GM23338 (cell line): ENCODE results near the gene GPN3. TPM values are rescaled to one million over a fixed set of nuclear protein-coding genes. Genes with fewer than 3 reads are reported as not detected.

Experiments used
- ATAC-seq: fragments of 200-7000 bp; cut with Tn5 transposase; 3 replicates; pipeline ENCODE4 v1.9.1; 2020
- DNase-seq: peaks from one replicate; pipeline ENCODE4 v3.0.0-alpha.2; 2015; ENCODE audit warnings: low spot score
- H2AFZ ChIP-seq: fragments of 200-600 bp; sonication (generic); 2 replicates; pipeline ENCODE4 v1.8.0; 2016; ENCODE audit warnings: antibody characterized with exemption, mild to moderate bottlenecking, moderate library complexity
- H3F3A ChIP-seq: fragments of 200-600 bp; sonication (generic); replicated peaks from 2 replicates; pipeline ENCODE4 v1.8.0; 2017; ENCODE audit warnings: antibody characterized with exemption, mixed run types, low read depth
- H3K27ac ChIP-seq: fragments of 200-600 bp; sonication (generic); 2 replicates; pipeline ENCODE4 v1.6.1; 2016; ENCODE audit warnings: low read depth
- H3K27me3 ChIP-seq: fragments of 200-600 bp; sonication (generic); 2 replicates; pipeline ENCODE4 v1.8.0; 2016; ENCODE audit warnings: mild to moderate bottlenecking, mixed run types, moderate library complexity; ENCODE audit not compliant: insufficient read depth
- H3K36me3 ChIP-seq: fragments of 200-600 bp; sonication (generic); 2 replicates; pipeline ENCODE4 v1.8.0; 2016; ENCODE audit warnings: mild to moderate bottlenecking; ENCODE audit not compliant: insufficient read depth
- H3K4me1 ChIP-seq: fragments of 200-600 bp; sonication (generic); 2 replicates; pipeline ENCODE4 v1.8.0; 2016; ENCODE audit warnings: mild to moderate bottlenecking, moderate library complexity; ENCODE audit not compliant: insufficient read depth
- H3K4me2 ChIP-seq: fragments of 200-600 bp; sonication (generic); 2 replicates; pipeline ENCODE4 v1.7.1; 2017; ENCODE audit warnings: mixed run types
- H3K4me3 ChIP-seq: fragments of 200-600 bp; sonication (generic); 2 replicates; pipeline ENCODE4 v1.6.1; 2016; ENCODE audit warnings: mixed run types
- H3K79me2 ChIP-seq: fragments of 200-600 bp; sonication (generic); replicated peaks from 2 replicates; pipeline ENCODE4 v1.8.0; 2017; ENCODE audit warnings: mild to moderate bottlenecking; ENCODE audit not compliant: insufficient read depth
- H3K9me2 ChIP-seq: fragments of 200-600 bp; sonication (generic); 2 replicates; pipeline ENCODE4 v1.8.0; 2017; ENCODE audit not compliant: insufficient read depth
- H4K20me1 ChIP-seq: fragments of 200-600 bp; sonication (generic); replicated peaks from 2 replicates; pipeline ENCODE4 v1.8.0; 2017; ENCODE audit warnings: mild to moderate bottlenecking; ENCODE audit not compliant: insufficient read depth
- H3K27ac Mint-ChIP-seq: 2 replicates; pipeline ENCODE4 v1.8.0; 2020; ENCODE audit warnings: inconsistent platforms, mild to moderate bottlenecking, moderate library complexity, mixed read lengths
- H3K27me3 Mint-ChIP-seq: 3 replicates; pipeline ENCODE4 v1.8.0; 2022; ENCODE audit warnings: low read depth, mild to moderate bottlenecking, moderate library complexity, mixed read lengths, inconsistent platforms; ENCODE audit not compliant: insufficient read depth, poor library complexity
- H3K36me3 Mint-ChIP-seq: 3 replicates; pipeline ENCODE4 v1.8.0; 2021; ENCODE audit warnings: low read depth, mild to moderate bottlenecking, inconsistent platforms, moderate library complexity, mixed read lengths
- H3K4me1 Mint-ChIP-seq: 3 replicates; pipeline ENCODE4 v1.8.0; 2020; ENCODE audit warnings: mild to moderate bottlenecking, inconsistent platforms, mixed read lengths
- H3K4me3 Mint-ChIP-seq: 3 replicates; pipeline ENCODE4 v1.8.0; 2021; ENCODE audit warnings: moderate library complexity, mild to moderate bottlenecking, inconsistent platforms, mixed read lengths
- H3K9me3 Mint-ChIP-seq: 3 replicates; pipeline ENCODE4 v1.8.0; 2020; ENCODE audit warnings: moderate library complexity, mild to moderate bottlenecking, inconsistent platforms, mixed read lengths
- CREB1 ChIP-seq: fragments of 250-450 bp; sonication (Bioruptor Pico); IDR thresholded peaks from 2 replicates; pipeline ENCODE4 v1.5.0; 2020; ENCODE audit warnings: low read depth, mild to moderate bottlenecking, moderate library complexity
- EZH2 ChIP-seq: fragments of 200-600 bp; sonication (generic); IDR thresholded peaks from one replicate; pipeline ENCODE4 v1.8.0; 2017; ENCODE audit warnings: antibody characterized with exemption, mild to moderate bottlenecking, low read depth; ENCODE audit not compliant: unreplicated experiment
- EZH2phosphoT487 ChIP-seq: fragments of 200-600 bp; sonication (generic); IDR thresholded peaks from one replicate; pipeline ENCODE4 v1.8.1; 2018; ENCODE audit warnings: antibody characterized with exemption; ENCODE audit not compliant: unreplicated experiment
- JUNB ChIP-seq: IDR thresholded peaks from one replicate; pipeline ENCODE4 v1.6.1; 2016; ENCODE audit warnings: antibody characterized with exemption; ENCODE audit not compliant: unreplicated experiment
- NANOG ChIP-seq: IDR thresholded peaks from 2 replicates; pipeline ENCODE4 v1.6.1; 2016; ENCODE audit warnings: antibody characterized with exemption, borderline replicate concordance
- POLR2AphosphoS5 ChIP-seq: IDR thresholded peaks from 2 replicates; pipeline ENCODE4 v1.6.1; 2016; ENCODE audit warnings: antibody characterized with exemption, low read depth
- STAT1 ChIP-seq: IDR thresholded peaks from one replicate; pipeline ENCODE4 v1.6.1; 2016; ENCODE audit warnings: antibody characterized with exemption; ENCODE audit not compliant: unreplicated experiment
- ZNF114 ChIP-seq: fragments of 250-450 bp; sonication (Bioruptor Pico); IDR thresholded peaks from 2 replicates; pipeline ENCODE4 v1.5.0; 2020; ENCODE audit warnings: mild to moderate bottlenecking, moderate library complexity
- ZNF331 ChIP-seq: fragments of 250-450 bp; sonication (Bioruptor Pico); IDR thresholded peaks from 2 replicates; pipeline ENCODE4 v1.5.0; 2020; ENCODE audit warnings: low read depth, mild to moderate bottlenecking, moderate library complexity
- polyA plus RNA-seq: library from polyadenylated mRNA; unstranded; fragments of >200 nt; fragmentation: Nextera tagmentation; extraction: Ambion mirVana; gene quantifications from 2 replicates; pipeline ENCODE4 v1.2.1, GENCODE V29; 2016
- total RNA-seq: library from RNA; depleted of rRNA; stranded (reverse); fragments of >200 nt; shearing (Covaris generic); gene quantifications from 2 replicates; pipeline ENCODE4 v1.2.3, GENCODE V29; 2014
- TF ChIP-seq, protein P1 (sequence below): IDR thresholded peaks from one replicate; pipeline ENCODE4 v1.6.1; 2018; ENCODE audit warnings: antibody characterized with exemption; ENCODE audit not compliant: unreplicated experiment
- TF ChIP-seq, protein P2 (sequence below): IDR thresholded peaks from 2 replicates; pipeline ENCODE4 v1.6.1; 2016; ENCODE audit warnings: antibody characterized with exemption
- TF ChIP-seq, protein P3 (sequence below): fragments of 250-450 bp; sonication (Bioruptor Pico); IDR thresholded peaks from 2 replicates; pipeline ENCODE4 v1.5.0; 2020; ENCODE audit warnings: mild to moderate bottlenecking, moderate library complexity
- TF ChIP-seq, protein P4 (sequence below), 2 experiments: fragments of 200-600 bp in 1 of 2; sonication (generic) in 1 of 2; conservative IDR thresholded peaks; 2 replicates each; pipeline versions ENCODE4 v1.5.1 to v1.6.1; 2016 to 2017; ENCODE audit warnings: antibody characterized with exemption in 2 of 2, low read depth in 2 of 2, mild to moderate bottlenecking in 2 of 2, moderate library complexity in 1 of 2

The GPN3 gene
- total and polyA plus RNA-seq, 2 experiments from 2014 or later = 45.0 to 108 TPM

DNA sequence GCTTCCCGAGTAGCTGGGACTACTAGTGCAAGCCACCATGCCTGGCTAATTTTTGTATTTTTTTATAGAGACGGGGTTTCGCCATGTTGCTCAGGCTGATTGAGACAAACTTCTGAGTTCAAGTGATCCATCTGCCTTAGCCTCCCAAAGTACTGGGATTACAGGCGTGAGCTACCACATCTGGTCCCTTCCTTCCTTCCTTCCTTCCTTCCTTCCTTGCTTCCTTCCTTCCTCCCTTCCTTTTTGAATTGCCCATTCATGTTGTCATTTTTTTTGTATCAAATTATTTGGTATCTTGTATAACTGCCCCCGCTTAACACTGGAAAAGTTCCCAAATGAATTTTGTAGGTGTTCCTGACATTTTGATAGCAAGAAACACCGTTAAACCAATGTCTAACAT is 45.8 kb upstream of the GPN3 start:
- Mint-ChIP-seq H3K27me3 (peaks cover 2% of the 10 kb centered on the region), H3K4me3 (no peak overlapping the region), H3K36me3 (no peaks in the 10 kb centered on the region), H3K4me1 (no peaks in the 10 kb centered on the region), H3K9me3 (no peaks in the 10 kb centered on the region), H3K27ac (no peak overlapping the region)
- no peaks in the 10 kb centered on the region for H3K4me1 ChIP-seq
- no peak overlapping the region for H3K27ac ChIP-seq
- H3K36me3 ChIP-seq = no peaks in the 10 kb centered on the region
- H3K79me2 ChIP-seq = no peaks in the 10 kb centered on the region
- no peak overlapping the region for H3K4me3 ChIP-seq
- H3F3A ChIP-seq = no peaks in the 10 kb centered on the region
- no peak overlapping the region for H2AFZ ChIP-seq
- no peaks in the 10 kb centered on the region for H3K27me3 ChIP-seq
- ATAC-seq (no peak), DNase-seq (no peak)
- H3K9me2 ChIP-seq = no peaks in the 10 kb centered on the region
- no peaks in the 10 kb centered on the region for H4K20me1 ChIP-seq
- H3K4me2 ChIP-seq = no peak overlapping the region
- TF ChIP-seq ZNF331 (CRISPR knock-in tag) (no peak), CREB1 (CRISPR knock-in tag) (no peak), STAT1 (no peak), JUNB (no peak), ZNF114 (no peak), POLR2AphosphoS5 (no peak), EZH2phosphoT487 (no peak), EZH2 (no peak), NANOG (no peak)
- TF ChIP-seq, protein P1, sequence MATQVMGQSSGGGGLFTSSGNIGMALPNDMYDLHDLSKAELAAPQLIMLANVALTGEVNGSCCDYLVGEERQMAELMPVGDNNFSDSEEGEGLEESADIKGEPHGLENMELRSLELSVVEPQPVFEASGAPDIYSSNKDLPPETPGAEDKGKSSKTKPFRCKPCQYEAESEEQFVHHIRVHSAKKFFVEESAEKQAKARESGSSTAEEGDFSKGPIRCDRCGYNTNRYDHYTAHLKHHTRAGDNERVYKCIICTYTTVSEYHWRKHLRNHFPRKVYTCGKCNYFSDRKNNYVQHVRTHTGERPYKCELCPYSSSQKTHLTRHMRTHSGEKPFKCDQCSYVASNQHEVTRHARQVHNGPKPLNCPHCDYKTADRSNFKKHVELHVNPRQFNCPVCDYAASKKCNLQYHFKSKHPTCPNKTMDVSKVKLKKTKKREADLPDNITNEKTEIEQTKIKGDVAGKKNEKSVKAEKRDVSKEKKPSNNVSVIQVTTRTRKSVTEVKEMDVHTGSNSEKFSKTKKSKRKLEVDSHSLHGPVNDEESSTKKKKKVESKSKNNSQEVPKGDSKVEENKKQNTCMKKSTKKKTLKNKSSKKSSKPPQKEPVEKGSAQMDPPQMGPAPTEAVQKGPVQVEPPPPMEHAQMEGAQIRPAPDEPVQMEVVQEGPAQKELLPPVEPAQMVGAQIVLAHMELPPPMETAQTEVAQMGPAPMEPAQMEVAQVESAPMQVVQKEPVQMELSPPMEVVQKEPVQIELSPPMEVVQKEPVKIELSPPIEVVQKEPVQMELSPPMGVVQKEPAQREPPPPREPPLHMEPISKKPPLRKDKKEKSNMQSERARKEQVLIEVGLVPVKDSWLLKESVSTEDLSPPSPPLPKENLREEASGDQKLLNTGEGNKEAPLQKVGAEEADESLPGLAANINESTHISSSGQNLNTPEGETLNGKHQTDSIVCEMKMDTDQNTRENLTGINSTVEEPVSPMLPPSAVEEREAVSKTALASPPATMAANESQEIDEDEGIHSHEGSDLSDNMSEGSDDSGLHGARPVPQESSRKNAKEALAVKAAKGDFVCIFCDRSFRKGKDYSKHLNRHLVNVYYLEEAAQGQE = no peak
- TF ChIP-seq, protein P2, sequence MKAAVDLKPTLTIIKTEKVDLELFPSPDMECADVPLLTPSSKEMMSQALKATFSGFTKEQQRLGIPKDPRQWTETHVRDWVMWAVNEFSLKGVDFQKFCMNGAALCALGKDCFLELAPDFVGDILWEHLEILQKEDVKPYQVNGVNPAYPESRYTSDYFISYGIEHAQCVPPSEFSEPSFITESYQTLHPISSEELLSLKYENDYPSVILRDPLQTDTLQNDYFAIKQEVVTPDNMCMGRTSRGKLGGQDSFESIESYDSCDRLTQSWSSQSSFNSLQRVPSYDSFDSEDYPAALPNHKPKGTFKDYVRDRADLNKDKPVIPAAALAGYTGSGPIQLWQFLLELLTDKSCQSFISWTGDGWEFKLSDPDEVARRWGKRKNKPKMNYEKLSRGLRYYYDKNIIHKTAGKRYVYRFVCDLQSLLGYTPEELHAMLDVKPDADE = no peak
- TF ChIP-seq, protein P3, sequence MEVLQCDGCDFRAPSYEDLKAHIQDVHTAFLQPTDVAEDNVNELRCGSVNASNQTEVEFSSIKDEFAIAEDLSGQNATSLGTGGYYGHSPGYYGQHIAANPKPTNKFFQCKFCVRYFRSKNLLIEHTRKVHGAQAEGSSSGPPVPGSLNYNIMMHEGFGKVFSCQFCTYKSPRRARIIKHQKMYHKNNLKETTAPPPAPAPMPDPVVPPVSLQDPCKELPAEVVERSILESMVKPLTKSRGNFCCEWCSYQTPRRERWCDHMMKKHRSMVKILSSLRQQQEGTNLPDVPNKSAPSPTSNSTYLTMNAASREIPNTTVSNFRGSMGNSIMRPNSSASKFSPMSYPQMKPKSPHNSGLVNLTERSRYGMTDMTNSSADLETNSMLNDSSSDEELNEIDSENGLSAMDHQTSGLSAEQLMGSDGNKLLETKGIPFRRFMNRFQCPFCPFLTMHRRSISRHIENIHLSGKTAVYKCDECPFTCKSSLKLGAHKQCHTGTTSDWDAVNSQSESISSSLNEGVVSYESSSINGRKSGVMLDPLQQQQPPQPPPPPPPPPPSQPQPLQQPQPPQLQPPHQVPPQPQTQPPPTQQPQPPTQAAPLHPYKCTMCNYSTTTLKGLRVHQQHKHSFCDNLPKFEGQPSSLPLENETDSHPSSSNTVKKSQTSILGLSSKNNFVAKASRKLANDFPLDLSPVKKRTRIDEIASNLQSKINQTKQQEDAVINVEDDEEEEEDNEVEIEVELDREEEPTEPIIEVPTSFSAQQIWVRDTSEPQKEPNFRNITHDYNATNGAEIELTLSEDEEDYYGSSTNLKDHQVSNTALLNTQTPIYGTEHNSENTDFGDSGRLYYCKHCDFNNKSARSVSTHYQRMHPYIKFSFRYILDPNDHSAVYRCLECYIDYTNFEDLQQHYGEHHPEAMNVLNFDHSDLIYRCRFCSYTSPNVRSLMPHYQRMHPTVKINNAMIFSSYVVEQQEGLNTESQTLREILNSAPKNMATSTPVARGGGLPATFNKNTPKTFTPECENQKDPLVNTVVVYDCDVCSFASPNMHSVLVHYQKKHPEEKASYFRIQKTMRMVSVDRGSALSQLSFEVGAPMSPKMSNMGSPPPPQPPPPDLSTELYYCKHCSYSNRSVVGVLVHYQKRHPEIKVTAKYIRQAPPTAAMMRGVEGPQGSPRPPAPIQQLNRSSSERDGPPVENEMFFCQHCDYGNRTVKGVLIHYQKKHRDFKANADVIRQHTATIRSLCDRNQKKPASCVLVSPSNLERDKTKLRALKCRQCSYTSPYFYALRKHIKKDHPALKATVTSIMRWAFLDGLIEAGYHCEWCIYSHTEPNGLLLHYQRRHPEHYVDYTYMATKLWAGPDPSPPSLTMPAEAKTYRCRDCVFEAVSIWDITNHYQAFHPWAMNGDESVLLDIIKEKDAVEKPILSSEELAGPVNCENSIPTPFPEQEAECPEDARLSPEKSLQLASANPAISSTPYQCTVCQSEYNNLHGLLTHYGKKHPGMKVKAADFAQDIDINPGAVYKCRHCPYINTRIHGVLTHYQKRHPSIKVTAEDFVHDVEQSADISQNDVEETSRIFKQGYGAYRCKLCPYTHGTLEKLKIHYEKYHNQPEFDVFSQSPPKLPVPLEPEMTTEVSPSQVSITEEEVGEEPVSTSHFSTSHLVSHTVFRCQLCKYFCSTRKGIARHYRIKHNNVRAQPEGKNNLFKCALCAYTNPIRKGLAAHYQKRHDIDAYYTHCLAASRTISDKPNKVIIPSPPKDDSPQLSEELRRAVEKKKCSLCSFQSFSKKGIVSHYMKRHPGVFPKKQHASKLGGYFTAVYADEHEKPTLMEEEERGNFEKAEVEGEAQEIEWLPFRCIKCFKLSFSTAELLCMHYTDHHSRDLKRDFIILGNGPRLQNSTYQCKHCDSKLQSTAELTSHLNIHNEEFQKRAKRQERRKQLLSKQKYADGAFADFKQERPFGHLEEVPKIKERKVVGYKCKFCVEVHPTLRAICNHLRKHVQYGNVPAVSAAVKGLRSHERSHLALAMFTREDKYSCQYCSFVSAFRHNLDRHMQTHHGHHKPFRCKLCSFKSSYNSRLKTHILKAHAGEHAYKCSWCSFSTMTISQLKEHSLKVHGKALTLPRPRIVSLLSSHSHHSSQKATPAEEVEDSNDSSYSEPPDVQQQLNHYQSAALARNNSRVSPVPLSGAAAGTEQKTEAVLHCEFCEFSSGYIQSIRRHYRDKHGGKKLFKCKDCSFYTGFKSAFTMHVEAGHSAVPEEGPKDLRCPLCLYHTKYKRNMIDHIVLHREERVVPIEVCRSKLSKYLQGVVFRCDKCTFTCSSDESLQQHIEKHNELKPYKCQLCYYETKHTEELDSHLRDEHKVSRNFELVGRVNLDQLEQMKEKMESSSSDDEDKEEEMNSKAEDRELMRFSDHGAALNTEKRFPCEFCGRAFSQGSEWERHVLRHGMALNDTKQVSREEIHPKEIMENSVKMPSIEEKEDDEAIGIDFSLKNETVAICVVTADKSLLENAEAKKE (CRISPR knock-in tag) = no peak
- TF ChIP-seq, protein P4, sequence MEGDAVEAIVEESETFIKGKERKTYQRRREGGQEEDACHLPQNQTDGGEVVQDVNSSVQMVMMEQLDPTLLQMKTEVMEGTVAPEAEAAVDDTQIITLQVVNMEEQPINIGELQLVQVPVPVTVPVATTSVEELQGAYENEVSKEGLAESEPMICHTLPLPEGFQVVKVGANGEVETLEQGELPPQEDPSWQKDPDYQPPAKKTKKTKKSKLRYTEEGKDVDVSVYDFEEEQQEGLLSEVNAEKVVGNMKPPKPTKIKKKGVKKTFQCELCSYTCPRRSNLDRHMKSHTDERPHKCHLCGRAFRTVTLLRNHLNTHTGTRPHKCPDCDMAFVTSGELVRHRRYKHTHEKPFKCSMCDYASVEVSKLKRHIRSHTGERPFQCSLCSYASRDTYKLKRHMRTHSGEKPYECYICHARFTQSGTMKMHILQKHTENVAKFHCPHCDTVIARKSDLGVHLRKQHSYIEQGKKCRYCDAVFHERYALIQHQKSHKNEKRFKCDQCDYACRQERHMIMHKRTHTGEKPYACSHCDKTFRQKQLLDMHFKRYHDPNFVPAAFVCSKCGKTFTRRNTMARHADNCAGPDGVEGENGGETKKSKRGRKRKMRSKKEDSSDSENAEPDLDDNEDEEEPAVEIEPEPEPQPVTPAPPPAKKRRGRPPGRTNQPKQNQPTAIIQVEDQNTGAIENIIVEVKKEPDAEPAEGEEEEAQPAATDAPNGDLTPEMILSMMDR (conservative IDR thresholded peaks at IDR 0.05; ENCODE audit: low read depth in 2 of 2) = no peak
